Brain microvascular endothelial cell (primary cell): ENCODE results near the gene ACTL7A.

Source experiments
- DNase-seq: peaks from one replicate; pipeline ENCODE4 v3.0.0-alpha.2; 2020
- H3K27ac ChIP-seq: fragments of 250-450 bp; sonication (Bioruptor Pico); 2 replicates; pipeline ENCODE4 v1.5.1; 2020; ENCODE audit warnings: mild to moderate bottlenecking, moderate library complexity
- H3K27me3 ChIP-seq: fragments of 250-450 bp; sonication (Bioruptor Pico); replicated peaks from 2 replicates; pipeline ENCODE4 v1.5.1; 2020; ENCODE audit warnings: mild to moderate bottlenecking
- H3K36me3 ChIP-seq: fragments of 250-450 bp; sonication (Bioruptor Pico); replicated peaks from 2 replicates; pipeline ENCODE4 v1.5.1; 2020; ENCODE audit warnings: mild to moderate bottlenecking
- H3K4me3 ChIP-seq: 2 replicates; pipeline ENCODE4 v1.5.1; 2011; ENCODE audit warnings: low read depth, mild to moderate bottlenecking, control low read depth, low read length, moderate library complexity
- CTCF ChIP-seq: IDR thresholded peaks from 2 replicates; pipeline ENCODE4 v1.5.1; 2011; ENCODE audit warnings: low read depth, mild to moderate bottlenecking, moderate library complexity, low read length, control low read depth, inconsistent platforms; ENCODE audit errors: missing control alignments
- in situ Hi-C: cut with HindIII; loops from 2 replicates; pipeline ENCODE4 v1.10.0; 2017; ENCODE audit warnings: low sequenced_read_pairs, low pct_ligation_motif_present

The ACTL7A gene

GRCh38 chr9:108910402-108910801 lies 48.3 kb downstream of the ACTL7A start:
- TF ChIP-seq CTCF: no peak
- in situ Hi-C loops: no loop called here
- no peaks in the 10 kb centered on the region for H3K27me3 ChIP-seq
- peaks cover 51% of the 10 kb centered on the region for H3K36me3 ChIP-seq
- no peak overlapping the region for H3K27ac ChIP-seq
- no peak overlapping the region for H3K4me3 ChIP-seq
- no peak for DNase-seq

DNA sequence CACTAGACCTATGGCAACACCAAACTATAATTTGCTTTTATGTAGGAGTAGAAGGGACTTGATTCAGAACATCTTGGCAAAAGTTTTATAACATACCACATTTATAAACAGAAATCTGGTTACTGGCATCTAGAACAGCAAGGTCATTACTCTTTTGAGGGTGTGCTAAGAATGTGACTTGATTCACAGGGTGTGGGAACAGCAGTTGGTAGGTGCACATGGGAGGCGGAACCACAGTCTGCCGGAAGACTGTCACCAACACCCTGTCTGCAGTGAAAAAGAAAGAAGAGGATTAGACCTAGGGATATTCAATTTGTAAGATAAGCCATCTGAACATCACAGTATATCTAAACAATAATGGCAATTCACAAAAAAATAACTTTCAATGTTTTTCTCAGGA lies 48.8 kb downstream of the ACTL7A start:
- peaks cover 48% of the 10 kb centered on the region for H3K36me3 ChIP-seq
- no peak for TF ChIP-seq CTCF
- in situ Hi-C loops: no loop called here
- H3K27ac ChIP-seq: no peak overlapping the region
- DNase-seq: no peak
- H3K4me3 ChIP-seq: no peak overlapping the region
- no peaks in the 10 kb centered on the region for H3K27me3 ChIP-seq

DNA sequence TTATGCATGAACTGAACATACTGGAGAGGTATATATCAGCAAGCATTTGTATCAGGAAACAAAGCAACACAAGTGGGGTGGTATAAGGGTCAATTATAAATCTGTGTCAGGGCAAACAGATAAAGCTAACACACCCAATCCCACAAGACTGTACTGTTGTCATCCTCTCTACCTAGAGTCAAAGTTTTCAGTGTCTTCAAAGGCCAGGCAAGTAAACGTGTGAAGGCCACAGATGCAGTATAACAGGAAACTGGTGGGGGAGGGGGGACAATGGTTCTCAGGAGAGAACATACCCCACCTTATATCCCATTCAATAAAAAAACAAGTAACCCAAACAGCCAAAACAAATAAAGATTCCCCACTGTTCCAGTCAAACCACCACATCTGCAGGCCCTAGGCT lies 49.8 kb downstream of the ACTL7A start:
- no peak for TF ChIP-seq CTCF
- DNase-seq: no peak
- no peak overlapping the region for H3K4me3 ChIP-seq
- peaks cover 45% of the 10 kb centered on the region for H3K36me3 ChIP-seq
- in situ Hi-C loops: no loop called here
- H3K27me3 ChIP-seq: no peaks in the 10 kb centered on the region
- H3K27ac ChIP-seq: no peak overlapping the region
